HL-60/S4 treated with retinoic acid at 250 ng/mL for 4 days and 3 days (cell line): Measurements from ENCODE around the gene LIG3.
"Not testable (repeated sequence)": the region's sequence is repeated elsewhere in the genome, so short reads cannot be mapped to it uniquely, and the experiment has no call there.

Experiments used
- in situ Hi-C: fragments of 300-500 bp; cut with MboI; formaldehyde crosslinking; loops from 2 replicates; pipeline ENCODE4 v1.7.0; 2022; ENCODE audit warnings: low sequenced_read_pairs

LIG3 gene

DNA sequence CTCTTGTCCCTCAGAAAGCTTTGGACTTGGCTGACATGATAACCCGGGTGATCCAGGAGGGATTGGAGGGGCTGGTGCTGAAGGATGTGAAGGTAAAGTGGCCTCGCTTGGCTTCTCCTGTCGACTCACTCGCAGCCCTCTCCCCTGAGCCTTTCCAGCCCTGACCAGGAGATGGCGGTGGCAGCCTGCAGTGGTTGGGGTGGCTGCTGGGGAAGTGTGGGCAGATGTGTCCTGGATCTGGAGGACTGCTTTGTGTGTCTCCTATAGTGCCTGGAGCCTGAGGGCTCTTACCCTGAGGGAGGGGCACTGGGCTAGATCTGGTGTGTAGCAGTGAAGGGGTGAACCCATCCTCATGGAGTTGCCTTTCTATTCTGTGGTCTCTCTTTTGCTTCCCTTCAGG is 17.9 kb downstream of the LIG3 start:
- in situ Hi-C loops = loop anchor here (10.0 kb wide), 1 partner anchor 127 kb away; the partner anchor contains the start of gene FNDC8

DNA sequence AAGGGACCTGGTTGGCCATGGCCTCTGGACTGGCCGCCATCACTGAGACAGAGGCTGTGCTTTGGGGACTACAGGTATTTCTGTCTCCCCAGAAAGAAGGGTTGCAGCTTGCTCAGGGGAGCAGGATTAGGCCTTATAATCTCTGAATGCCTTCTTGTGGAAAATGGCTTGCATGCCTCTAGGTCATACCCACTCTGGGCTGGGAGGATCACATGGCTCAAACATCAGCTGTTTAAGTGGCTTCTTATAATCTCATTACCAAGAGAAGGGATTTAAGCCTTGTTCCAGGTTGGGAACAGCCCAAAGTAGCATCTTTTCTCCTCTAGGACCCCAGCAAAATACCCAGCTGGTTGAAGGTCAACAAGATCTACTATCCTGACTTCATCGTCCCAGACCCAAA is 19.1 kb downstream of the LIG3 start:
- in situ Hi-C loops = loop anchor here (10.0 kb wide), 1 partner anchor 125 kb away; the partner anchor contains the start of gene FNDC8

DNA sequence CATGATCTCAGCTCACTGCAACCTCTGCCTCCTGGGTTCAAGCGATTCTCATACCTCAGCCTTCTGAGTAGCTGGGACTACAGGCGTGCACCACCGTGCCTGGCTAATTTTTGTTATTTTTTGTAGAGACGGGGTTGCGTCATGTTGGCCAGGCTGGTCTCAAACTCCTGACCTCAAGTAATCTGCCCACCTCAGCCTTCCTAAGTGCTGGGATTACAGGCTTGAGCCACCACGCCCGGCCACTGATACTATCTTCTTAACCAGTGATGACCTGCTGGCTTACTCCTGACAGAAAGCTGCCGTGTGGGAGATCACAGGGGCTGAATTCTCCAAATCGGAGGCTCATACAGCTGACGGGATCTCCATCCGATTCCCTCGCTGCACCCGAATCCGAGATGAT is 20.7 kb downstream of the LIG3 start:
- in situ Hi-C loops = not testable (repeated sequence)

DNA sequence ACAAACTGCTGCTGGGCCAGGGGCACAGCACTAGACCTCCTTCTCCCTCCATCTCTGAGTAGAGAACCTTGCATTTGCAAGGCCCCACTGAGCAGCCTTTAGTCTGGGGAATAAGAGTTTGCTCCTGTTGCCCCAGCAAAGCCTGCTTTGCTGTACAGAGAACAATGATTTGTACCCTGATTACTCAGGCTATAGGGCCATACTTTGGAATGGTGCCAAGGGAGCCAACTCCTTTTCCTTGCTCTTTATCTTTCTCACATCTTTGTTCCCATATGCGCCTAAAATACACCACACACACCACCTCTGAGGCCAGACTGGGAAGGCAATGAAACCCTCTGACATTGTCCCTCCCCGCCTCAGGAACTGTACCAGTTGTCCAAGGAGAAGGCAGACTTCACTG is 21.2 kb downstream of the LIG3 start:
- in situ Hi-C loops = no loop called here

DNA sequence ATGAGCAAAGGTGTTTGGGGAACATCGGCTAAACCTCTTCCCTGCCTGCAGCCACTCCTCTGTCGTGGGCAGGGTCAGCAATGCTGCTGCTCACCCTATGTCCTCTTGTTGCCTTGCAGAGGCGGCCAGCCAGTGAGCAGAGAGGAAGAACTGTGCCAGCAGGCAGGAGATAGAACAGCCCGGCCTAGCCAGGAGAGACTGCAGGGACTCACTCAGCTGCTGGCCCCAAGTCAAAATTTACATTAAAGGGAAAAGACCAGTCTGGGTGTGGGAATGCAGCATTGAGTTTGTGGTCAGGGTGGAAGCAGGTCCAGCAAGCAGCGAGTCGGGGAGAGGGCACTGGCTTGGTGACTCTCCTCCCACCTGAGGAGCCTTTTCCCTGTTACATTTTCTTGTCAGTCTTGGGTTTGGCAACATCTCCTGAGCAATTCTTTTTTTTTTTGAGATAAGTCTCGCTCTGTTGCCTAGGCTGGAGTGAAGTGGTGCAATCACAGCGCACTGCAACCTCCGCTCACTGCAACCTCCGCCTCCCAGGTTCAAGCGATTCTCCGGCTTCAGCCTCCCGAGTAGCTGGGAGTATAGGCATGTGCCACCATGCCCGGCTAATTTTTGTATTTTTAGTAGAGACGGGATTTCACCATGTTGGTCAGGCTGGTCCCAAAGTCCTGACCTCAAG is 22.7 kb downstream of the LIG3 start:
- in situ Hi-C loops = no loop called here

DNA sequence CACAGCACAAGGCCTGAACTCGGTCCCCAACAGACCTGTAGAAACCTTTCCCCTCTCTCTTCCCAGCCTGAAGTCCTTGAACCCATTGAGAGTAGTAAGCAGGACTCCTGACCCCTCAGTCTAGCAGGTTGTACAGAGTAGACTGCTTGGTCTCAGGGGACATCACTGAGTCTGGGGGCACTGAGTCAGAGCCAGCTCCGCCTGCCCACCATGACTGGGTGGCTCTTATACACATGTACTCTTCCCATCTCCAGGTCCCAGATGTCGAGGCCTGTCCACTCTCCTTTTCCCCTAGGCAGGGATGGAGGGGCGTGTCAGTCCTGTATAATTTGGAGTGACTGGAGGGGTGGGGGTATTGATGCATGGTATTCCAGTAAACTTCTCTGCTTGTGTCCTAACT is 23.5 kb downstream of the LIG3 start:
- in situ Hi-C loops = no loop called here

DNA sequence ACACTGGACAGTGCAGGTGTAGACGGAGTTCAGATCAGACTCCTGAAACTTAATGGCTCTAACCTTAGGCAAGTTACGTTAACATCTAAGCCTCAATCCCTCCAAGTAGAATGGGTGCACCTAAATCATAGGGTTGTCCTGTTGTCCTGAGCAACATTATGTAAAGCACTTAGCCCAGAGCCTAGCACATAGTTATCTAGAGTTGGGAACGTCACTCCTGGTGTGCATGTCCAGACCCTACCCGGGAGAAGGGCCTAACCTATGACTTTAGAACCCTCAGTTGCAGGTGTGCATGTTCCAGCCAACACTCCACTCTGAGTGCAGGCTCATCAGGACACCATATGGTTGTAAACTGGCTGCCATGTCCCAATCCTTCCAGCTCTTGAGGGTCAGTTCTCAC is 26.0 kb downstream of the LIG3 start:
- in situ Hi-C loops = no loop called here

DNA sequence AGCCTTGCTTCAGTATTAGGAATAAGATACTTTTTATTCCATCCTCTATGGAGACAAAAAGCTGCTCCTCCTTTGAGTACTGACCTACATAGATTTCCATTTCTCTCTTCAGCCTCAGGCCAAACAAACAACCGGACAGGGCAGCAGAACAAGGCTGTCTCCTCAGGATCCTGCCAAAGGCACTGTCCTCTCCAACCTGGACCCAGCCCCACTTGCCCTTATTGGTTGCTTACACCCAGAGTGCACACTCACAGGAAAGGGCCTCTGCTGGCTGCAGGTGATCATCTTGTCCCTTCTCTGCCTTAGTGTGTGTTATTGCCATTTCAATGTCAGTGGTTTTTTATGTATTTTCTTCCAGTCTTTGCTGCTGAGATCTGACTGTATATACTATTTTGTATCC is 26.6 kb downstream of the LIG3 start:
- in situ Hi-C loops = no loop called here

DNA sequence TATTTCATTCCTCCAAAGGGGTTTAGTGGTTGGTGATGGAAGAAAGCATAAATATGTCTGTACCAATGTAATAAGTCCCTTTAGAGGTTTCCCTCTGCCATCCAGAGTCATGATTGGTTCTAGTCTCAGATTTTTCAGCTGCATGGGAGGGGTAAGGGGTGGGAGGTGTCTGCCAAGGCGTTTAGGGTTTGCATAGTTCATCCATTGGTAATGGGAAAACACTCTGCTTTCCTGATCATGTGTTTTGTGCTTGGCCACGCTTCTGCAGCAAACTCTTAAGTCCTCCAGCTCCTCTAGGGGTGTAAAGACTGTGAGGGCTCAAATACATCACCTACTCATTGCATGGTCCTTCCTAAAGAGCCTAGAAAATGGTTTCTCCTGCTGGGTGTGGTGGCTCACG is 29.8 kb downstream of the LIG3 start:
- in situ Hi-C loops = no loop called here

DNA sequence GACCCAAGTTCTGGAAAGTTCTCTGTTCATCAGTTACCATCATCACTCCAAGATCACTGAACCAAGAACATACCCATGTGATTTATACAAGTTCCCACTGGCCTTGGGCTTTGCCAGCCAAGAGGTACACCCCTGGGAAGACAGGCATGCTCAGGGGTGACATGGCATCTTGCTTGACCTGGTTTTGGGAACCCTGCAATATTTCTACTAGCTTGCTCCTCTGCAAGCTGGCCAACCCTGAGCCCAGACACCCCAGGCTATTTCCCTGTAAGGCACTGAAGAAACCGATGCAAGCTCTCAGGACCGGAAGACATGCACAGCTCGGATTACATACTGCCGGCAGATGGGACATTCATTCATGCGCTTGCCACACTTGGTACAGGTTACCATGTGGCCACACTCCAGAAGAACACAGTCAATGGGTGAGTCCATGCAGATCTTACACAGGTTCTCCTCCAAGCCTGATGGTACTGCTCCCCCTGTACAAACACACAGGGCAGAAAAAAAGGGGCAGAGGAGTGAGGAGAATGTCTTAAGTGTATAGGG is 31.4 kb downstream of the LIG3 start:
- in situ Hi-C loops = no loop called here

DNA sequence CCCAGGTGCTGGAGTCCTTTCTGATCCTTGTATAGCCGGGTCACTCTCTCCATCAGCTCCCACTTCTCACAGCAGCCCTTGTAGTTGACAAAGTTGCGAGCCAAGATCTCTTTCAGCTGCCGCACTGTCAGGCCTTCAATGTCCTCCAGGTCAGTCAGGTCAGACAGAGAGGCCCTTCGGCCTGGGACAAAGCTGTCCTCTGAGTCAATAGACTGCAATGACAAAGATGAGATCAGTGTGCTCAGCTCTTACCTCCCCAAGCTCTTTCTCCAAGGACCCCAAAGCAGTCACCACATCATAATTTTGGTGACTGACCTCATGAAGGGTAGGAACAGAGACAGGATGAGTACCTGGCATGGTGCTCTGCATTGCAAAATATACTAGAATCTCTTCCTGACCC is 36.1 kb downstream of the LIG3 start:
- in situ Hi-C loops = no loop called here

DNA sequence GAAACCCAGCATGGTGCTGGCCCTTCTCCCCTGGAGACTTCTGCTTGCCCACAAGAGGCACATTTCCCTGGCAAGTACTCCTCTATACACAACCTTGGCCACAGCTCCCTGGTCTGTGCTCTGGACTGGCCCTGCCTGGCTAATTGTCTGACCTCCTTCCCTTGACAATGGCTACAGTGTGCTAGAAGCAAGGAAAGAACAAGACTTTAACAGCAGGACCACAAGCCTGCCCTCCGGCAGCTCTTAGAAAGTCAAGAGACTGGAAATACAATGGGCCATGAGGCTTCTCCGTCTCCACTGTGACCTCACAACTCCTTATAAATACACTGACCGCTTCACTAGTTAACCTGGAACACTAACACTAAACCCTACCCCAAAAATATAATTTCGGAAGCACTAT is 36.7 kb downstream of the LIG3 start:
- in situ Hi-C loops = no loop called here

DNA sequence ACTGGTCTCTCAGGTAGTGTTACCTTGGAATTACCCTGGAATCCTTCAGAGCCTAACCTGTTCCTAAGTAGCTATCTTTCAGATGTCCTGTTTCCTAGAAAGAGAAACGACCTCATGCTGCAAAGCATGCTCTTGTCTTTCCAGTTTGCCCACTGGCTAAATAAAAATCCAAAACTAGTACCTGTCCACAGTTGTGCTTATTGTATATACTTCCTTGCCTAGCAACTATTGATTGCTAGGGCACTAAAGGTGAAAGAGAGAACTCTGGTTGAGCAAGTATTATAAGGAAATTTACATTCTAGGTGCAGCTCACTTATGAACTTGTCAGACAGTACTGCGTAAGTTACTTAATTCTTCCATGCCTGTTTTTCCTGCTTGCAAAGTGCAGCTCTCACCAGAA is 38.5 kb downstream of the LIG3 start:
- in situ Hi-C loops = no loop called here

DNA sequence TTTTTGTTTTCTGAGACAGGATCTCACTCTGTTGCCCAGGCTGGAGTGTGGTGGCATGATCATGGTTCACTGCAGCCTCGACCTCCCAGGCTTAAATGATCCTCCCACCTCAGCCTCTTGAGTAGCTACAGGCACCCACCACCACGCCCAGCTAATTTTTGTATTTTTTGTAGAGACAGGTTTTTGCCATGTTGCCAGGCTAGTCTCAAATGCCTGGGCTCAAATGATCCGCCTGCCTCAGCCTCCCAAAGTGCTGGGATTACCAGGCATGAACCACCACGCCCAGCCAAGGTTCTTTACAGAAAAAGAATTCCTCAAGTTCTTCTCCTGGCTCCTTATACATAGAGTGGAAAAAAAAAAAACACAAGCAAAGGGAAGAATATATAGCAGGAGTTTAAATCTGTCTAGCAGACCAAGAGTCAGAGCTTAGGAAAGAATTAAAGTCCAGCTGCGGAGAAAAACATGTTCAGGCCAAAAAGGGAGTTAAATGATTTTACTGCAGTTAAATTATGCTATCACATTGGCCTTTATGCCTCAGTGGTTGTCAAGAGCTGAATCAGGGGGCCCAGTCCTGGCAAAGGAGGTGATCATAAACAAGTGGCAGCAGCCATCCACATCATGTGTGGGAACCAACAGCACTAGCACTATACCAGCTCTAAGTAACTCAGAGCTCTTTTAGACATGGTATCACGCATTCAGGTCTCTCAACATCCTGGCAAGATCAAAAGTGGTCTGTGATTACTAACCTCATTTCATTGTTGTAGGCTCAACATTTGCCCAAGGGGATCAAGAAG is 39.3 kb downstream of the LIG3 start:
- in situ Hi-C loops = no loop called here

DNA sequence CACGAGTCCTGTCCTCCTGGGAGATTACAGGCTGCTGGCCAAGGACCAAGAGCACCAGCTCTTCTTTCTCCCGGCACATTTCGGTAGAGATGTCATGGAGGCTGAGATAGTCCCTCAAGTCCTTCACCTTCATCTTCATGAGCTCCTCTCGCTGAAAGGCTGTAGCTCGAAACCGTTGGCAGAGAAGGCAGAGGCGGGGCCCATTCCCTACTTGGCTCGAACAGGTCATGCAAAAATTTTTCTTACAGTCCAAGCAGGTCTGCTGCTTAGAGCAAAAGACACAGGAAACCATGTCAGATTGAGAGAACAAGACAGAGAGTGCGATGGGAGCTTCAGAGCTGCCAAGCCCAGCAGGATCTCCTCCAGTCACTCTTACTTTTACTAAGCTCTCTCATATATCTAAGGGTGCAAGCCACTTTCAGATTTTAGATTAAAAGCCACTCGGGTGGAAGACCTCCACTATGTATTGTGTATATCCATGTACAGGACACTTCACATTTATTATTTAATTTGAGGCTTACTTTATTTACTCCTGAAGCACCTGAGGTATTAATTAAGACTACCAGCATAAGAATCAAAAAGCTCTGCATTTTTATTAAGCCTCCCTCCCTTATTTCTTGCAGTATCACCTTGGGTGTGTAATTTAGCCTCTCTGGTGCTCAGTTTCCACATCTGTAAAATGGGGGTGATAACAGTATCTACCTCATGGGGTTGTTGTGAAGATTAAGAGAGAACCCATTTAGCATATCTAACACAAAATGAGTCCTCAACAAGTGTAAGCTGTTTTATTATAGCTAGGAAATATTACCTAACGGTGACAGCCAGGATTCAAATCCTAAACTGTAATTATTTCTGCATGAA is 41.4 kb downstream of the LIG3 start:
- in situ Hi-C loops = no loop called here

DNA sequence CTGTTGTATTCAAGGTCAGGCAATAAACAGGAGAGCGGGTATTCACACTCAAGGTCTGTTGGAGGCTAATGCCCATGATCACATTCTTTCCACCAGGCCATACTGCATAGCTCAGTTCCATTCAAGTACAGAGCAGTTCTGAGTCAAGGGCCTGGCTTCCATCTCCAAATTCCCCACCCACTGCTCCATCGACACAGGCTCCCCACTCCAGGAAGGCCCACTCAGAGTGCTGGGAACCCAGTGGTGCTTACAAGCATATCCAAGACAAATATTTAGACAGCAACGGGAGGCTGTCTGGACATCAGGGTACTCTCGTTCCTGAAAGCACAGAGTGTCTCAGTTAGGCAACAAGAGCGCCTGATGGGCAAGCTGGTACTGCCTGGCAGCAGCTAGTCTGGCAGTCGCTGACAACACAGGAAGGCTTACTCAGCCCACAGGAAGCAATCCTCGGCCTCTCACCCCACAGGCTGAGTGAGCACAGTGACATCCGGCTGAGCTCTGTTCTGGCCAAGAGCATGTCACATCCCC is 42.3 kb downstream of the LIG3 start:
- in situ Hi-C loops = no loop called here

DNA sequence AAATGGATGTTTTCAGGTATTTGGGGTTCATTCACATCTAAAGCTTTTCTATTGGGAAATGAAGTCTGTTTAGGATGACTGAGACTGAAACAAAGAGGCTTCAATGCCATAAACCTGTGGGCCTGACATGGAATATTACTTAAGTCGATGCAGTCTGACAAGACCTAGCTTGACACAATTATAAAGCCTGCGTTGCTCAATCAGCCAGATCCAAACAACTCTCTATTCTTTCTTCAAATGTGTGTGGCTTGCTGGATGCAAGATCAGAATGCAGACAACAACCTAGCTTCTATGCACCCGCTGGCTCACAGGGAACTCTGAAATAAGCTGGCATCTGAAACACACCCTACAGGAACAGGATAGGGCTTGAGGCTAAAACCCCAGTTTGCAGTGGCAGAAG is 43.2 kb downstream of the LIG3 start:
- in situ Hi-C loops = no loop called here

DNA sequence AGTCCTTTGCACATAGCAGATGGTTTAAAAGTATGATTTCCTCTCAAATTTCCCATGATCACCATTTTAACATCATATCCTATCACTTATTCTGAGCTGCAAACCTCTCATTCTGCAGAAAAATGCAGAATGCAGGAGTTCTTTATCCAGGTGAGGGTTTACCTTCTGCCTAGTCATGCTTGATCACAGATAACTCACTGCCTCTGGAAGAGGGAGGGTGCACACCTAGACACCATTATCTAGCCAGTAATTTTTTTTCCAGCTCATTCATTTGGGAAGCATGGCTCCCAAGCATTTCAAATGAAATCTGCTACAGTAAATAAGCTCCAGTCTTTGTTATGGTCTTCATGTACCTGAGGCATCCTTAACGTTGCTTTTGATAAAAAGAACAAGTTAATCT is 45.2 kb downstream of the LIG3 start:
- in situ Hi-C loops = no loop called here

DNA sequence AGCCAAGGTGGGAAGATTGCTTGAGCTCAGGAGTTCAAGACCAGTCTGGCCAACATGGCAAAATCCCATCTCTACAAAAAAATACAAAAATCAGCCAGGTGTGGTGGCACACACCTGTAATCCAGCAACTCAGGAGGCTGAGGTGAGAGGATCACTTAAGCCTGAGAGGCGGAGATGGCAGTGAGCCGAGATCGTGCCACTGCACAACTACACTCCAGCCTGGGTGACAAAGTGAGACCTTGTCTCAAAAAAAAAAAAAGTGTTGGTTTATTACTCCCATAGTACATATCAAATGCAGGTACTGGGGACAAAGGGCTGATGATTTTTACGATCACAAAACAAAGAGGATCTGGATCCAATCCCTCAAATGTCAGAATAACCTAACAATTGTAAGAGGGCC is 47.8 kb downstream of the LIG3 start:
- in situ Hi-C loops = not testable (repeated sequence)

DNA sequence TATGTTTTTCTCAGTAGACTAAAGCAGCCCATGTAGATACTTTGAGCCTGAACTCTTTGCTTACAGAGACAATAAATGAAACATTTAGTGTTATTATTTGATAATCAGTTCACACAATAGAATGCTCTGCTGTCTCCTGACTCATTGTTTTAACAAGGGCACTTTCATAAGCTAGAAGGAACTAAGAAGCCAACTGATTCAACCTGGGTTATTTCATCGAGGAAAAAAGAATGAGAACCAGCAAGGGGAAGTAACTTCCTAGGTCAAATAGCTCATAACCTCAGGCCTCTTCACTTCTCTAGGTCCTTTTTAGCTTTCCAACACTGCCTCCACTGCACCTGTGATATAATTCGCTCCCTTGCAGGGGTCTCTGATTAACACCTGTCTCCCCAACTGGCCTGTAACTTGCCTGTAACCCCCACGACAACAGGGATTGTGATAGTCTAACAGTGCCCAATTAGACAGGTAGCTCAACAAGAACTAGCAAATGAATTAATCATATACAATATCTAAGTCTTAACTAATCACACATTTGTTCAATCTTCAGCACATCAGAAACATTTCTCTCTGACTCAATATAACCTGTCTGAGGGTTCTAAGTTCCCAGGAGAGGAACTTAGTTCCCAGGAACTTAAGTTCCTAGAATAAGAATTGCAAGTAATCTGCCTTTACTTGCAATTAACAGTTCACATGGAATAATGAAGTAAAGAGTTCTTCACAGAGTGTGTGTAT is 48.4 kb downstream of the LIG3 start:
- in situ Hi-C loops = no loop called here
